SIG-M5 treated with dmso at 0.1 percent for 504 hours (cell line): ENCODE data around the gene FOXP3.

Source experiments
- DNase-seq: peaks from one replicate; lab custom pipeline; 2025; ENCODE audit not compliant: unreplicated experiment; lab: John Stamatoyannopoulos, UW

FOXP3 gene

GRCh38 chrX:49221868-49222267 lies 42.6 kb downstream of the FOXP3 start:
- no peak for DNase-seq

- DNase-seq, result no peak
Observed at GRCh38 chrX:49220100-49220499, 44.4 kb downstream of the FOXP3 start.

GRCh38 chrX:49214996-49215526 lies 49.4 kb downstream of the FOXP3 start:
- no peak for DNase-seq

- DNase-seq, result no peak
Observed at GRCh38 chrX:49214416-49214815, 50.1 kb downstream of the FOXP3 start.

GRCh38 chrX:49212861-49213260 lies 51.6 kb downstream of the FOXP3 start:
- DNase-seq, result no peak

- no peak for DNase-seq
Observed at GRCh38 chrX:49212209-49212608, 52.3 kb downstream of the FOXP3 start.

GRCh38 chrX:49211074-49211473 lies 53.4 kb downstream of the FOXP3 start:
- DNase-seq, result no peak

- no peak for DNase-seq
Observed at GRCh38 chrX:49210406-49210805, 54.1 kb downstream of the FOXP3 start.

GRCh38 chrX:49209434-49210251 lies 54.9 kb downstream of the FOXP3 start:
- no peak for DNase-seq

- no peak for DNase-seq
Observed at GRCh38 chrX:49208399-49208798, 56.1 kb downstream of the FOXP3 start.

GRCh38 chrX:49206543-49206942 lies 58.0 kb downstream of the FOXP3 start:
- DNase-seq, result no peak

GRCh38 chrX:49205443-49205842 lies 59.1 kb downstream of the FOXP3 start:
- no peak for DNase-seq

- no peak for DNase-seq
Observed at GRCh38 chrX:49204709-49205108, 59.8 kb downstream of the FOXP3 start.

- no peak for DNase-seq
Observed at GRCh38 chrX:49204017-49204416, 60.5 kb downstream of the FOXP3 start.

GRCh38 chrX:49203536-49203935 lies 61.0 kb downstream of the FOXP3 start:
- no peak for DNase-seq

GRCh38 chrX:49202022-49202421 lies 62.5 kb downstream of the FOXP3 start:
- no peak for DNase-seq
